ENCODE data around the gene EXT2. TPM values are rescaled to one million over a fixed set of nuclear protein-coding genes. Genes with fewer than 3 reads are reported as not detected.
A peak's percentile ranks its signal among the peaks of the same experiment; 100 is the strongest.

EXT2 gene
- total RNA-seq, 1 donor = 174 TPM

DNA sequence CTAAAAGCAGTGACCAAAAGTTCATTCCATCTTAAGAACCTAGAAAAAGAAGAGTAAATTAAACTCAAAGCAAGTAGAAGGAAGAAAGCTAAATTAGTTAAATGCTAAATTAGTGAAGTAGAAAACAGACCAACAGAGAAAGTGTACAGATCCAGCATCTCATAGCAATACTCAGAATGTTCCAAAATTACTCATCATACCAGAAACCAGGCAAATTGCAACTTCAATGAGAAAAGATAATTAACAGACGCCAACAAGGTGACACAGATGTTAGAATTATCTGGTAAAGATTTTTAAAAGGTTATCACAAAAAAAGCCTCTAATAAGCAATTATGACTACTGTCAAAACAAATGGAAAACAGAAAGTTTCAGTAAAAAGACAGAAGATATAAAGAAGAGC lies 117.7 kb downstream of the EXT2 start:
- no peaks in the 10 kb centered on the region for H3K27me3 ChIP-seq (ENCODE audit: insufficient read depth, low read length)
- H3K4me2 ChIP-seq (ENCODE audit: insufficient read depth, low read length) = no peak overlapping the region
- no peaks in the 10 kb centered on the region for H3K36me3 ChIP-seq (ENCODE audit: insufficient read depth, low read length)
- H2AFZ ChIP-seq (ENCODE audit: low read length) = no peak overlapping the region
- peaks cover 13% of the 10 kb centered on the region for H3K4me1 ChIP-seq (ENCODE audit: insufficient read depth, low read length)
- no peak overlapping the region for H3K27ac ChIP-seq (ENCODE audit: low read depth, low read length)
- TF ChIP-seq, protein P1, sequence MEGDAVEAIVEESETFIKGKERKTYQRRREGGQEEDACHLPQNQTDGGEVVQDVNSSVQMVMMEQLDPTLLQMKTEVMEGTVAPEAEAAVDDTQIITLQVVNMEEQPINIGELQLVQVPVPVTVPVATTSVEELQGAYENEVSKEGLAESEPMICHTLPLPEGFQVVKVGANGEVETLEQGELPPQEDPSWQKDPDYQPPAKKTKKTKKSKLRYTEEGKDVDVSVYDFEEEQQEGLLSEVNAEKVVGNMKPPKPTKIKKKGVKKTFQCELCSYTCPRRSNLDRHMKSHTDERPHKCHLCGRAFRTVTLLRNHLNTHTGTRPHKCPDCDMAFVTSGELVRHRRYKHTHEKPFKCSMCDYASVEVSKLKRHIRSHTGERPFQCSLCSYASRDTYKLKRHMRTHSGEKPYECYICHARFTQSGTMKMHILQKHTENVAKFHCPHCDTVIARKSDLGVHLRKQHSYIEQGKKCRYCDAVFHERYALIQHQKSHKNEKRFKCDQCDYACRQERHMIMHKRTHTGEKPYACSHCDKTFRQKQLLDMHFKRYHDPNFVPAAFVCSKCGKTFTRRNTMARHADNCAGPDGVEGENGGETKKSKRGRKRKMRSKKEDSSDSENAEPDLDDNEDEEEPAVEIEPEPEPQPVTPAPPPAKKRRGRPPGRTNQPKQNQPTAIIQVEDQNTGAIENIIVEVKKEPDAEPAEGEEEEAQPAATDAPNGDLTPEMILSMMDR (IDR thresholded peaks at IDR 0.05; ENCODE audit: extremely low read depth, low read depth, low read length) = no peak
- no peaks in the 10 kb centered on the region for H3K79me2 ChIP-seq (ENCODE audit: insufficient read depth, low read length)
- DNase-seq (ENCODE audit: insufficient read length, low spot score, missing footprints) = no peak
- H4K20me1 ChIP-seq (ENCODE audit: insufficient read depth, low read length) = no peaks in the 10 kb centered on the region
- H3K4me3 ChIP-seq (ENCODE audit: insufficient read depth, low read length) = no peak overlapping the region
- no peaks in the 10 kb centered on the region for H3K9me3 ChIP-seq (ENCODE audit: low read depth, low read length)

DNA sequence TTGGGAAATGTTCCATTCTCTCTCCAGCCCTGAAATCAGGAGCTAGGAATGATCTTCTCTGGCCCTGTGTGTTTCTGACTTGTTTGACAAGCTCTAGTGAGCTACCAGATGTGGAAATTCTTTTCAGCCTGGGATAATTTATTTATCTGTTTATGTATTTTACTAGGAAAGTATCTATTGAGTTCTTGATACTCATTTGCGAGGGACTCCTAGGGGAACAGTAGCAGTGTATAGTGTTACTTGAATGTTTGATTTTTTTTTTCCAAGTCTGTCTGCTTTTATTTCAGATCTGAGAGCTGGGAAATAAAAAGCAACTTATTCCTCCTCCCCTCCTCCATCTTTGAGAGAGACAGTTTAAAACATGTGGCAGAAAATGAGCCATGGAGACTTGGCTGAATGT lies 122.0 kb downstream of the EXT2 start:
- no peak for DNase-seq (ENCODE audit: insufficient read length, low spot score, missing footprints)
- H3K79me2 ChIP-seq (ENCODE audit: insufficient read depth, low read length) = no peaks in the 10 kb centered on the region
- H3K36me3 ChIP-seq (ENCODE audit: insufficient read depth, low read length) = no peaks in the 10 kb centered on the region

DNA sequence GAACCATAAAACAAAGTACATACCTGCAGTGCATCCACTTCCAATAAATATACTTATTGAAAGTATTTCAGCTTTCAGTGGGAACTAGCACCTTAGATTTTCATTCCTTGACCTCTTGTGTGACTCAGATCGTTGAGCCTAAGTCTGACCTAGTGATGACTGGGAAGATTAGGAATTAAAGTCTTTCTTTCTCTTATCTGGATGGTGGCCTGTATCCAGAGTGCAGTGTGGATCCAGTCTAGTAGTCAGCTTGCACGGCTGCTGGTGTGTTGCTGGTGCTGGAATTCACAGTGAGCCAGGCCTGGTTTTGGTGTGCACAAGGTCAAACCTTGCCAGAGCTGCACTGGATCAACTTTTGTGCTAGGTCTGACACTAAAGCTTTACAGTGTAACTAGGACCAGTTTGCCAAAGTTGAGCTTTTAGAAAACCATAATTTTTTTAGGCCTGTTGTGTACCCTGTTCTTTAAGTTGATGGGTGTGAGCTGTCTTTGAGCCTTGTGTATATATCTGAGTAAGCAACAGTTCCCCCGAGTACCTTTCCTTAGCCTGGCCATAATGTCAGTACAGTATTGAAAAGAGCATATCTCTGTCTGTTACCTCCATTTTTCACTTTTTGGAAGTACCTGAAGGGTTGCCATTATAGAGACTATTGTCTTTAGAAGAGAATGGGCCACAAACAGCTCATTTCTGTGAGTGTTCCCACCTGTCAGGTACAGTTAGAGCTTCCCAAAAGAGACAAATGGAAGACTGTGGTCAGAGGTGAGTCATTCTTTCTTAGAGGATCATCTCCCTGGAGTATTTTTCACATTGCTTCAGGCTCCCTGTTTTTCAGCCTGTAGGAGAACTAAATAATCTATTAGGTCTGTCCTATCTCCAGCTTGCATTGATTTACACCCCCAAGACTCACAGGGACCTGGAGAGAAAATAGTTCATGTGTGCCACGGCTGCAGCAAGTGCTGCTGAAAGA lies 124.6 kb downstream of the EXT2 start:
- Histone ChIP-seq H3K27ac (ENCODE audit: low read depth, low read length) (no peak overlapping the region), H3K4me2 (ENCODE audit: insufficient read depth, low read length) (no peak overlapping the region), H3K79me2 (ENCODE audit: insufficient read depth, low read length) (no peaks in the 10 kb centered on the region), H4K20me1 (ENCODE audit: insufficient read depth, low read length) (peaks cover 8% of the 10 kb centered on the region), H3K4me3 (ENCODE audit: insufficient read depth, low read length) (no peak overlapping the region), H3K36me3 (ENCODE audit: insufficient read depth, low read length) (no peaks in the 10 kb centered on the region), H2AFZ (ENCODE audit: low read length) (no peak overlapping the region), H3K27me3 (ENCODE audit: insufficient read depth, low read length) (no peaks in the 10 kb centered on the region), H3K9me3 (ENCODE audit: low read depth, low read length) (no peaks in the 10 kb centered on the region), H3K4me1 (ENCODE audit: insufficient read depth, low read length) (peaks cover 44% of the 10 kb centered on the region)
- no peak for DNase-seq (ENCODE audit: insufficient read length, low spot score, missing footprints)
- TF ChIP-seq, protein P1 (IDR thresholded peaks at IDR 0.05; ENCODE audit: extremely low read depth, low read depth, low read length) = no peak

More for the DNA sequence above, 122.0 kb downstream of the EXT2 start:
- no peak overlapping the region for H3K4me3 ChIP-seq (ENCODE audit: insufficient read depth, low read length)
- no peak overlapping the region for H3K27ac ChIP-seq (ENCODE audit: low read depth, low read length)
- peaks cover 8% of the 10 kb centered on the region for H4K20me1 ChIP-seq (ENCODE audit: insufficient read depth, low read length)
- H2AFZ ChIP-seq (ENCODE audit: low read length) = no peak overlapping the region
- H3K4me2 ChIP-seq (ENCODE audit: insufficient read depth, low read length) = no peak overlapping the region
- TF ChIP-seq, protein P1 (IDR thresholded peaks at IDR 0.05; ENCODE audit: extremely low read depth, low read depth, low read length) = no peak
- H3K27me3 ChIP-seq (ENCODE audit: insufficient read depth, low read length) = no peaks in the 10 kb centered on the region
- no peaks in the 10 kb centered on the region for H3K9me3 ChIP-seq (ENCODE audit: low read depth, low read length)
- H3K4me1 ChIP-seq (ENCODE audit: insufficient read depth, low read length) = peaks cover 23% of the 10 kb centered on the region

DNA sequence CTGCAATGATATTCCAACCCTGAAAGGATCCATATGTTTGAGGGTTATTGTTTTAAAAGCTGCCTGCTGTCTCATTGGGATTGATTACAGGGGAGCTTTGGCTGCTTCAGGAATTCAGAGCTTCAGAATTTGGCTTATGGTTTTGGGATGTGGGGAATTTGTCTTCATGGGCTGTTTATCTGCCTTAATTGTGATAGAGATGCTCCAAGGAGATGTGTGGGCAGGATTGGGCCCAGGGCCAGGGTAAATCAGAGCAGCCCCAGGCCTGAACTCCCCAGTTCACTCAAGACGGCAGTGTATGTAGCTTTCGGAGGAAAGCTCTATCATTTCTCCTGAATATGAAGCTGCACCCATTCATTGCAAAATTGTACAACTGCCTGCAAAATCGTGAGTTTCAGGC lies 126.0 kb downstream of the EXT2 start:
- Histone ChIP-seq H3K4me2 (ENCODE audit: insufficient read depth, low read length) (peak overlapping the region; percentile 41), H2AFZ (ENCODE audit: low read length) (no peak overlapping the region), H3K27ac (ENCODE audit: low read depth, low read length) (no peak overlapping the region), H3K4me1 (ENCODE audit: insufficient read depth, low read length) (peaks cover 51% of the 10 kb centered on the region), H3K4me3 (ENCODE audit: insufficient read depth, low read length) (no peak overlapping the region), H4K20me1 (ENCODE audit: insufficient read depth, low read length) (peaks cover 8% of the 10 kb centered on the region), H3K36me3 (ENCODE audit: insufficient read depth, low read length) (no peaks in the 10 kb centered on the region), H3K27me3 (ENCODE audit: insufficient read depth, low read length) (no peaks in the 10 kb centered on the region), H3K9me3 (ENCODE audit: low read depth, low read length) (no peaks in the 10 kb centered on the region), H3K79me2 (ENCODE audit: insufficient read depth, low read length) (no peaks in the 10 kb centered on the region)
- DNase-seq (ENCODE audit: insufficient read length, low spot score, missing footprints) = no peak
- TF ChIP-seq, protein P1 (IDR thresholded peaks at IDR 0.05; ENCODE audit: extremely low read depth, low read depth, low read length) = no peak
